ENCODE data around the gene EARS2.

EARS2 gene

DNA sequence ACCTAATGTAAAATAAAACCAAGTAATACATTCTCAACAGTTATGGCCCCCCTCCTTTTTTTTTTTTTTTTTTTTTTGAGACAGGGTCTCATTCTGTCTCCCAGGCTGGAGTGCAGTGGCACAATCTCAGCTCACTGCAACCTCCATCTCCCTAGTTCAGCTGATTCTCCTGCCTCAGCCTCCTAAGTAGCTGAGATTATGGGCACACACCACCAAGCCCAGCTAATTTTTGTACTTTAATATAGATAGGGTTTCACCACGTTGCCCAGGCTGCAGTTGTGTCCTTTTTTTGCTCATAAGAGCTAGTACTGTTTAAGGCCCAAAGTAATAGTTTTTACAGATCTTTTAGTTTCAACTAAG is 18.3 kb downstream of the EARS2 start:
- Histone ChIP-seq H3K27ac (ENCODE audit: low read length) (no peak overlapping the region), H3K9ac (ENCODE audit: low read length) (no peak overlapping the region), H3K4me3 (ENCODE audit: low read length) (no peak overlapping the region), H3K9me2 (replicated peaks; ENCODE audit: insufficient read depth, low read length) (no peaks in the 10 kb centered on the region), H3K36me3 (replicated peaks; ENCODE audit: insufficient read depth, low read length) (peaks cover 9% of the 10 kb centered on the region), H3F3A (ENCODE audit: insufficient read depth, low read length) (no peaks in the 10 kb centered on the region), H2AFZ (ENCODE audit: low read length) (no peak overlapping the region), H3K79me2 (ENCODE audit: low read length) (peaks cover 13% of the 10 kb centered on the region), H4K20me1 (ENCODE audit: insufficient read depth, low read length) (no peaks in the 10 kb centered on the region), H3K4me1 (ENCODE audit: low read length) (no peaks in the 10 kb centered on the region), H3K4me2 (ENCODE audit: low read depth, low read length) (no peak overlapping the region), H3K9me3 (replicated peaks; ENCODE audit: insufficient read depth, low read length) (no peaks in the 10 kb centered on the region), H3K27me3 (replicated peaks; ENCODE audit: insufficient read depth, low read length) (no peaks in the 10 kb centered on the region)
- TF ChIP-seq EZH2phosphoT487 (IDR thresholded peaks at IDR 0.05; ENCODE audit: low read length) = no peak
- TF ChIP-seq, protein P1, sequence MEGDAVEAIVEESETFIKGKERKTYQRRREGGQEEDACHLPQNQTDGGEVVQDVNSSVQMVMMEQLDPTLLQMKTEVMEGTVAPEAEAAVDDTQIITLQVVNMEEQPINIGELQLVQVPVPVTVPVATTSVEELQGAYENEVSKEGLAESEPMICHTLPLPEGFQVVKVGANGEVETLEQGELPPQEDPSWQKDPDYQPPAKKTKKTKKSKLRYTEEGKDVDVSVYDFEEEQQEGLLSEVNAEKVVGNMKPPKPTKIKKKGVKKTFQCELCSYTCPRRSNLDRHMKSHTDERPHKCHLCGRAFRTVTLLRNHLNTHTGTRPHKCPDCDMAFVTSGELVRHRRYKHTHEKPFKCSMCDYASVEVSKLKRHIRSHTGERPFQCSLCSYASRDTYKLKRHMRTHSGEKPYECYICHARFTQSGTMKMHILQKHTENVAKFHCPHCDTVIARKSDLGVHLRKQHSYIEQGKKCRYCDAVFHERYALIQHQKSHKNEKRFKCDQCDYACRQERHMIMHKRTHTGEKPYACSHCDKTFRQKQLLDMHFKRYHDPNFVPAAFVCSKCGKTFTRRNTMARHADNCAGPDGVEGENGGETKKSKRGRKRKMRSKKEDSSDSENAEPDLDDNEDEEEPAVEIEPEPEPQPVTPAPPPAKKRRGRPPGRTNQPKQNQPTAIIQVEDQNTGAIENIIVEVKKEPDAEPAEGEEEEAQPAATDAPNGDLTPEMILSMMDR (IDR thresholded peaks at IDR 0.05; ENCODE audit: low read length) = no peak
- no peak for TF ChIP-seq EZH2 (optimal IDR thresholded peaks at IDR 0.05; ENCODE audit: low read depth, low read length)
- no peak for DNase-seq

DNA sequence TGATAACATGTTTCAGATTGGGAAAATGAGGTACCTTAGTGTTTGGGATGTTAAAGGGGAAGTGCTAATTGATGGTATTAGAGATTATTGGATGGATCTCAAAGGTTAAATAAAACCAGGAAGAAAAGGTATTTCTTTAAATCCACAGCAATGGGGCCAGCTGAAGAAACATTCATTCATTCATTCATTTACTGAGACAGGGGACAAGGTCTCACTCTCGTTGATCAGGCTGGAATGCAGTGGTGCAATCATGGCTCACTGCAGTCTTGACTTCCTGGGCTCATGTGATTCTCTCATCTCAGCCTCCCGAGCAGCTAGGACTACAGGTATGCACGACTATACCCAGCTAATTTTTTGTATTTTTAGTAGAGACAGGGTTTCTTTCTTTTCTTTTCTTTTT is 19.8 kb downstream of the EARS2 start:
- Histone ChIP-seq H3K4me3 (ENCODE audit: low read length) (no peak overlapping the region), H3K4me2 (ENCODE audit: low read depth, low read length) (no peak overlapping the region), H3K27me3 (replicated peaks; ENCODE audit: insufficient read depth, low read length) (no peaks in the 10 kb centered on the region), H3K79me2 (ENCODE audit: low read length) (peaks cover 10% of the 10 kb centered on the region; the same call in 1 of the 2 replicates), H2AFZ (ENCODE audit: low read length) (no peak overlapping the region), H3K36me3 (replicated peaks; ENCODE audit: insufficient read depth, low read length) (peaks cover 9% of the 10 kb centered on the region), H4K20me1 (ENCODE audit: insufficient read depth, low read length) (no peaks in the 10 kb centered on the region), H3K9ac (ENCODE audit: low read length) (no peak overlapping the region), H3F3A (ENCODE audit: insufficient read depth, low read length) (no peaks in the 10 kb centered on the region), H3K9me3 (replicated peaks; ENCODE audit: insufficient read depth, low read length) (no peaks in the 10 kb centered on the region), H3K4me1 (ENCODE audit: low read length) (no peaks in the 10 kb centered on the region), H3K9me2 (replicated peaks; ENCODE audit: insufficient read depth, low read length) (no peaks in the 10 kb centered on the region), H3K27ac (ENCODE audit: low read length) (no peak overlapping the region)
- no peak for DNase-seq
- no peak for TF ChIP-seq EZH2phosphoT487 (IDR thresholded peaks at IDR 0.05; ENCODE audit: low read length)
- TF ChIP-seq, protein P1 (IDR thresholded peaks at IDR 0.05; ENCODE audit: low read length) = no peak
- no peak for TF ChIP-seq EZH2 (optimal IDR thresholded peaks at IDR 0.05; ENCODE audit: low read depth, low read length)

DNA sequence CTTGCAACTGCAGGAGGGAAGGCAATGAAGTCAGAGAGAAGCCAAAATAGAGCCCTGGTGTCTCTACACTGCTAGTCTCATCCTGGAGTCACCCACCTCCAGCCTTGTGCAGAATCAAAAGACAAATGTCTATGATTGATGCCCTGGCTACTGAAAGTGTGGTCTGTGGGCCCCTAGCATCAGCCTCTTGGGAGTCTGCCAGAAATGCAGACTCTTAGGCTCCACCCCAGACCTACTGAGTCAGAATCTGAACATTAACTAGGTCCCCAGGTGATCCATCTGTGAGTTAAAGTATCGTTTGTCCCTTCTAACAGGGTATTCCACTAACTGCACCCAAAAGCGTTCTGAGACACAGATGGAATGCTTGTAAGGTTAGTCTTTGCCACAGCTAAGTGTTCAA is 21.2 kb downstream of the EARS2 start:
- no peak for DNase-seq
- H3K36me3 ChIP-seq (replicated peaks; ENCODE audit: insufficient read depth, low read length) = peaks cover 9% of the 10 kb centered on the region; the same call in 1 of the 2 replicates
- no peaks in the 10 kb centered on the region for H3K27me3 ChIP-seq (replicated peaks; ENCODE audit: insufficient read depth, low read length)
- no peak overlapping the region for H3K9ac ChIP-seq (ENCODE audit: low read length)
- H3K9me2 ChIP-seq (replicated peaks; ENCODE audit: insufficient read depth, low read length) = no peaks in the 10 kb centered on the region
- no peak overlapping the region for H3K4me3 ChIP-seq (ENCODE audit: low read length)
- TF ChIP-seq, protein P1 (IDR thresholded peaks at IDR 0.05; ENCODE audit: low read length) = no peak
- TF ChIP-seq EZH2 (optimal IDR thresholded peaks at IDR 0.05; ENCODE audit: low read depth, low read length) = no peak
- TF ChIP-seq EZH2phosphoT487 (IDR thresholded peaks at IDR 0.05; ENCODE audit: low read length) = no peak
- no peak overlapping the region for H2AFZ ChIP-seq (ENCODE audit: low read length)
- H3F3A ChIP-seq (ENCODE audit: insufficient read depth, low read length) = no peaks in the 10 kb centered on the region
- H3K4me2 ChIP-seq (ENCODE audit: low read depth, low read length) = no peak overlapping the region
- no peaks in the 10 kb centered on the region for H3K4me1 ChIP-seq (ENCODE audit: low read length)
- peaks cover 10% of the 10 kb centered on the region; the same call in 1 of the 2 replicates for H3K79me2 ChIP-seq (ENCODE audit: low read length)
- H3K9me3 ChIP-seq (replicated peaks; ENCODE audit: insufficient read depth, low read length) = no peaks in the 10 kb centered on the region
- H4K20me1 ChIP-seq (ENCODE audit: insufficient read depth, low read length) = no peaks in the 10 kb centered on the region
- no peak overlapping the region for H3K27ac ChIP-seq (ENCODE audit: low read length)
